ENCODE data around the gene ZNF782. TPM values are rescaled to one million over a fixed set of nuclear protein-coding genes. Genes with fewer than 3 reads are reported as not detected.

ZNF782 gene
- polyA plus RNA-seq, 1 of the 3 experiments (the other 2 are of a cell fraction): 1.3 TPM

DNA sequence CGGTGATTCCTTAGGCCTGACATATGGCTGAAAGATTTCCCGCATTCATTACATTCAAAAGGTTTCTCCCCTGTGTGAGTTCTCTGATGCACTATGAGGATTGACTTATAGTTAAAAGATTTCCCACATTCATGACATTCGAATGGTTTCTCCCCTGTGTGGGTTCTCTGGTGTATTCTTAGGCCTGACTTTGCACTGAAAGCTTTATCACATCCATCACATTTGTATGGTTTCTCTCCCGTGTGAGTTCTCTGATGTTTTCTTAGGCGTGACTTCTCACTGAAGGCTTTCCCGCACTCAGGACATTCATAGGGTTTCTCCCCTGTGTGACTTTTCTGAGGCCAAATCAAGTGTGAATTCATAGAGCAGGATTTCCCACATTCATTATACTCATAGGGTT, 35.8 kb downstream of the ZNF782 start:
- no peaks in the 10 kb centered on the region for H3K79me2 ChIP-seq (ENCODE audit: insufficient read depth)
- TF ChIP-seq, protein P1, sequence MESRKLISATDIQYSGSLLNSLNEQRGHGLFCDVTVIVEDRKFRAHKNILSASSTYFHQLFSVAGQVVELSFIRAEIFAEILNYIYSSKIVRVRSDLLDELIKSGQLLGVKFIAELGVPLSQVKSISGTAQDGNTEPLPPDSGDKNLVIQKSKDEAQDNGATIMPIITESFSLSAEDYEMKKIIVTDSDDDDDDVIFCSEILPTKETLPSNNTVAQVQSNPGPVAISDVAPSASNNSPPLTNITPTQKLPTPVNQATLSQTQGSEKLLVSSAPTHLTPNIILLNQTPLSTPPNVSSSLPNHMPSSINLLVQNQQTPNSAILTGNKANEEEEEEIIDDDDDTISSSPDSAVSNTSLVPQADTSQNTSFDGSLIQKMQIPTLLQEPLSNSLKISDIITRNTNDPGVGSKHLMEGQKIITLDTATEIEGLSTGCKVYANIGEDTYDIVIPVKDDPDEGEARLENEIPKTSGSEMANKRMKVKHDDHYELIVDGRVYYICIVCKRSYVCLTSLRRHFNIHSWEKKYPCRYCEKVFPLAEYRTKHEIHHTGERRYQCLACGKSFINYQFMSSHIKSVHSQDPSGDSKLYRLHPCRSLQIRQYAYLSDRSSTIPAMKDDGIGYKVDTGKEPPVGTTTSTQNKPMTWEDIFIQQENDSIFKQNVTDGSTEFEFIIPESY (IDR thresholded peaks at IDR 0.05; ENCODE audit: borderline replicate concordance, low read depth): no peak
- no peak for TF ChIP-seq EP300 (IDR thresholded peaks at IDR 0.05; ENCODE audit: borderline replicate concordance in 1 of 2, low read depth in 1 of 2, low read length in 1 of 2)
- no peak overlapping the region for H3K27ac ChIP-seq (ENCODE audit: low read depth in 2 of 2, low read length in 1 of 2)
- no peaks in the 10 kb centered on the region for H3F3A ChIP-seq (replicated peaks; ENCODE audit: insufficient read depth)
- H3K9me2 ChIP-seq: no peaks in the 10 kb centered on the region
- CTCF ChIA-PET: interaction anchor here (0.6 kb wide), 1 partner anchor 892 kb away, joined by 3 read pairs; no protein-coding TSS in a partner anchor
- H3K9me3 ChIP-seq: peaks cover 65% of the 10 kb centered on the region
- H3K27me3 ChIP-seq (ENCODE audit: insufficient read depth): no peaks in the 10 kb centered on the region
- H2AFZ ChIP-seq (ENCODE audit: low read depth): no peak overlapping the region
- no peak overlapping the region for H3K4me2 ChIP-seq
- no peaks in the 10 kb centered on the region for H4K20me1 ChIP-seq (ENCODE audit: insufficient read depth)
- no peak for DNase-seq
- no peak overlapping the region for H3K9ac ChIP-seq
- POLR2A ChIA-PET: no interaction called here
- WGBS (ENCODE audit: low lambda C conversion rate): 93% methylated on average over 6 of the region's 6 CpGs
- no peaks in the 10 kb centered on the region for H3K4me1 ChIP-seq (ENCODE audit: control insufficient read depth in 1 of 2, insufficient read depth in 2 of 2, low read depth in 1 of 2, low read length in 1 of 2)
- H3K36me3 ChIP-seq (replicated peaks in 1 of 2; ENCODE audit: control insufficient read depth in 1 of 2, insufficient read depth in 2 of 2, low read length in 1 of 2): peaks cover 32 to 81% of the 10 kb centered on the region in 2 experiments
- peak overlapping the region in 1 of 2 experiments; percentile 2; a peak in 1 of 4 replicates for H3K4me3 ChIP-seq (ENCODE audit: low read depth in 2 of 2, low read length in 1 of 2)

DNA sequence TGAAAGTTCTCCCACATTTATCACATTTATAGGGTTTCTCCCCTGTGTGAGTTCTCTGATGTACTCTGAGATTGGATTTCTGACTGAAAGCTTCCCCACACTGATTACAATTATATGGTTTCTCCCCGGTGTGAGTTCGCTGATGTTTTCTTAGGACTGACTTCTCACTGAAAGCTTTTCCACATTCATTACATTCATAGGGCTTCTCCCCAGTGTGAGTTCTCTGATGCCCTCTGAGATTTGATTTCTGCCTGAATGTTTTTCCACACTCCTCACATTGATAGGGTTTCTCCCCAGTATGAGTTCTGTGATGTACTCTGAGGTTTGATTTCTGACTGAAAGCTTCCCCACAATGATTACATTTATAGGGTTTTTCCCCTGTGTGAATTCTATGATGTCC, 36.3 kb downstream of the ZNF782 start:
- POLR2A ChIA-PET: no interaction called here

More for the DNA sequence above, 36.3 kb downstream of the ZNF782 start:
- 92% methylated on average over 2 of the region's 2 CpGs for WGBS (ENCODE audit: low lambda C conversion rate)
- TF ChIP-seq RFX5 (IDR thresholded peaks at IDR 0.05; ENCODE audit: low read length) (no peak), YY1 (IDR thresholded peaks at IDR 0.05; ENCODE audit: low read depth) (no peak), SIN3A (IDR thresholded peaks at IDR 0.05; ENCODE audit: borderline replicate concordance, low read depth, low read length) (no peak), POLR2AphosphoS5 (IDR thresholded peaks at IDR 0.05; ENCODE audit: low read depth, low read length) (no peak), JUND (IDR thresholded peaks at IDR 0.05) (no peak), CTCF (IDR thresholded peaks at IDR 0.05) (no peak), EP300 (IDR thresholded peaks at IDR 0.05; ENCODE audit: borderline replicate concordance in 1 of 2, low read depth in 1 of 2, low read length in 1 of 2) (no peak), MEF2A (IDR thresholded peaks at IDR 0.05; ENCODE audit: borderline replicate concordance, low read depth) (no peak), NFIC (IDR thresholded peaks at IDR 0.05; ENCODE audit: borderline replicate concordance) (no peak), SMC3 (IDR thresholded peaks at IDR 0.05; ENCODE audit: low read depth, low read length) (no peak), TCF12 (IDR thresholded peaks at IDR 0.05) (no peak), RCOR1 (IDR thresholded peaks at IDR 0.05; ENCODE audit: low read length) (no peak)
- TF ChIP-seq, protein P1 (IDR thresholded peaks at IDR 0.05; ENCODE audit: borderline replicate concordance, low read depth): no peak
- Histone ChIP-seq H3K9me3 (peaks cover 64% of the 10 kb centered on the region), H3K27ac (ENCODE audit: low read depth in 2 of 2, low read length in 1 of 2) (no peak overlapping the region), H3F3A (replicated peaks; ENCODE audit: insufficient read depth) (no peaks in the 10 kb centered on the region), H3K9me2 (no peaks in the 10 kb centered on the region), H3K79me2 (ENCODE audit: insufficient read depth) (no peaks in the 10 kb centered on the region), H4K20me1 (ENCODE audit: insufficient read depth) (no peaks in the 10 kb centered on the region), H3K27me3 (ENCODE audit: insufficient read depth) (no peaks in the 10 kb centered on the region), H3K9ac (no peak overlapping the region), H3K4me3 (ENCODE audit: low read depth in 2 of 2, low read length in 1 of 2) (no peak overlapping the region; a peak in 1 of 4 replicates), H3K36me3 (replicated peaks in 1 of 2; ENCODE audit: control insufficient read depth in 1 of 2, insufficient read depth in 2 of 2, low read length in 1 of 2) (peaks cover 26 to 76% of the 10 kb centered on the region in 2 experiments), H2AFZ (ENCODE audit: low read depth) (no peak overlapping the region), H3K4me2 (no peak overlapping the region), H3K4me1 (ENCODE audit: control insufficient read depth in 1 of 2, insufficient read depth in 2 of 2, low read depth in 1 of 2, low read length in 1 of 2) (no peaks in the 10 kb centered on the region)
- CTCF ChIA-PET: interaction anchor here (0.6 to 1.2 kb wide), 2 partner anchors 36 to 891 kb away, joined by 3 read pairs; partner anchors contain the start of gene ZNF782
- no peak for DNase-seq
